ENCODE results near the gene ITGA5. TPM values are rescaled to one million over a fixed set of nuclear protein-coding genes. Genes with fewer than 3 reads are reported as not detected.

ITGA5 gene
- total RNA-seq, 1 experiment from 2014 or later = 49.7 TPM

DNA sequence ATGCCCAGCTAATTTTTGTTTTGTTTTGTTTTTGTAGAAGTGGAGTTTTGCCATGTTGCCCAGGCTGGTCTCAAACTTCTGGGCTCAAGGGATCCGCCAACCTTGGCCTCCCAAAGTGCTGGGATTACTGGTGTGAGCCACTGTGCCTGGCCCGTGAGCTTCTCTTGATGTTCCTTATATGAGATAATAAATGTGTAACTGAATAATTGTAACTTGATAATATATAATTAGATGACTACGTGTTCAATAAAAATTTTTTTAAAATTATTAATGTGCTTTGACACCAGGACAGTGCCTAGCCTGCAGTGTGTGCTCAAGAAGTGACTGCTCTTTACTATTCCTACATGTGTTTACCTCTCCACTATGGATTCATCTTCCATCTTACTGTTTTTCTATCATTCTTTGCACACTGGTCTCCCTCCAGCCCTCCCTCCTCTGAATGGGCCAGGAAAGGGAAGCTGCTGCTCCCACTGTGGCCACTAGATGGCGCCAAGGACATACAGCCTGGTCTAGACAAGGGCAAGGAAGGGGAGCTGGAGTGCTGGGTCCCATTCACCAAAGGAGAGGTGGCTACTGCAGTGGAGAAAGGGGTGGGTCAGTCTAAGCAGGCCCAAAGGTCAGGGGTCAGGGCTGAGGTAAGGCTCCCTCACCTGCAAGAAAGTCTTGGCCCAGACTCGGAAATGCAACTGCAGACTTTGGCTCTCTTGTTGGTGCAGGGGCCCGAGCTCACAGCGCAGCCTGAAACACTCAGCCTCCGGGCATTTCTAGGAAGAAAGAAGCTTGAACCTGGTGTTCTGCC is 19.9 kb downstream of the ITGA5 start:
- H3K27ac ChIP-seq (ENCODE audit: low read depth, low read length) = no peak overlapping the region
- TF ChIP-seq, protein P1, sequence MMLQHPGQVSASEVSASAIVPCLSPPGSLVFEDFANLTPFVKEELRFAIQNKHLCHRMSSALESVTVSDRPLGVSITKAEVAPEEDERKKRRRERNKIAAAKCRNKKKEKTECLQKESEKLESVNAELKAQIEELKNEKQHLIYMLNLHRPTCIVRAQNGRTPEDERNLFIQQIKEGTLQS (IDR thresholded peaks at IDR 0.05) = no peak
- TF ChIP-seq YY1 (IDR thresholded peaks at IDR 0.05; ENCODE audit: extremely low read depth, insufficient replicate concordance, low read depth, low read length) (peak; percentile 11), EZH2phosphoT487 (IDR thresholded peaks at IDR 0.05; ENCODE audit: borderline replicate concordance) (no peak), RAD21 (IDR thresholded peaks at IDR 0.05; ENCODE audit: low read depth) (peak; percentile 93), CEBPB (IDR thresholded peaks at IDR 0.05; ENCODE audit: low read depth) (no peak), SRF (IDR thresholded peaks at IDR 0.05; ENCODE audit: low read depth) (no peak), ZFX (IDR thresholded peaks at IDR 0.05) (no peak)
- TF ChIP-seq, protein P2, sequence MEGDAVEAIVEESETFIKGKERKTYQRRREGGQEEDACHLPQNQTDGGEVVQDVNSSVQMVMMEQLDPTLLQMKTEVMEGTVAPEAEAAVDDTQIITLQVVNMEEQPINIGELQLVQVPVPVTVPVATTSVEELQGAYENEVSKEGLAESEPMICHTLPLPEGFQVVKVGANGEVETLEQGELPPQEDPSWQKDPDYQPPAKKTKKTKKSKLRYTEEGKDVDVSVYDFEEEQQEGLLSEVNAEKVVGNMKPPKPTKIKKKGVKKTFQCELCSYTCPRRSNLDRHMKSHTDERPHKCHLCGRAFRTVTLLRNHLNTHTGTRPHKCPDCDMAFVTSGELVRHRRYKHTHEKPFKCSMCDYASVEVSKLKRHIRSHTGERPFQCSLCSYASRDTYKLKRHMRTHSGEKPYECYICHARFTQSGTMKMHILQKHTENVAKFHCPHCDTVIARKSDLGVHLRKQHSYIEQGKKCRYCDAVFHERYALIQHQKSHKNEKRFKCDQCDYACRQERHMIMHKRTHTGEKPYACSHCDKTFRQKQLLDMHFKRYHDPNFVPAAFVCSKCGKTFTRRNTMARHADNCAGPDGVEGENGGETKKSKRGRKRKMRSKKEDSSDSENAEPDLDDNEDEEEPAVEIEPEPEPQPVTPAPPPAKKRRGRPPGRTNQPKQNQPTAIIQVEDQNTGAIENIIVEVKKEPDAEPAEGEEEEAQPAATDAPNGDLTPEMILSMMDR (IDR thresholded peaks at IDR 0.05 in 2 of 3, conservative IDR thresholded peaks at IDR 0.05 in 1 of 3; ENCODE audit: borderline replicate concordance in 1 of 3, insufficient read depth in 1 of 3, low read depth in 2 of 3, low read length in 2 of 3) = peak; percentile 91 to 99 (median 99)
- TF ChIP-seq, protein P3, sequence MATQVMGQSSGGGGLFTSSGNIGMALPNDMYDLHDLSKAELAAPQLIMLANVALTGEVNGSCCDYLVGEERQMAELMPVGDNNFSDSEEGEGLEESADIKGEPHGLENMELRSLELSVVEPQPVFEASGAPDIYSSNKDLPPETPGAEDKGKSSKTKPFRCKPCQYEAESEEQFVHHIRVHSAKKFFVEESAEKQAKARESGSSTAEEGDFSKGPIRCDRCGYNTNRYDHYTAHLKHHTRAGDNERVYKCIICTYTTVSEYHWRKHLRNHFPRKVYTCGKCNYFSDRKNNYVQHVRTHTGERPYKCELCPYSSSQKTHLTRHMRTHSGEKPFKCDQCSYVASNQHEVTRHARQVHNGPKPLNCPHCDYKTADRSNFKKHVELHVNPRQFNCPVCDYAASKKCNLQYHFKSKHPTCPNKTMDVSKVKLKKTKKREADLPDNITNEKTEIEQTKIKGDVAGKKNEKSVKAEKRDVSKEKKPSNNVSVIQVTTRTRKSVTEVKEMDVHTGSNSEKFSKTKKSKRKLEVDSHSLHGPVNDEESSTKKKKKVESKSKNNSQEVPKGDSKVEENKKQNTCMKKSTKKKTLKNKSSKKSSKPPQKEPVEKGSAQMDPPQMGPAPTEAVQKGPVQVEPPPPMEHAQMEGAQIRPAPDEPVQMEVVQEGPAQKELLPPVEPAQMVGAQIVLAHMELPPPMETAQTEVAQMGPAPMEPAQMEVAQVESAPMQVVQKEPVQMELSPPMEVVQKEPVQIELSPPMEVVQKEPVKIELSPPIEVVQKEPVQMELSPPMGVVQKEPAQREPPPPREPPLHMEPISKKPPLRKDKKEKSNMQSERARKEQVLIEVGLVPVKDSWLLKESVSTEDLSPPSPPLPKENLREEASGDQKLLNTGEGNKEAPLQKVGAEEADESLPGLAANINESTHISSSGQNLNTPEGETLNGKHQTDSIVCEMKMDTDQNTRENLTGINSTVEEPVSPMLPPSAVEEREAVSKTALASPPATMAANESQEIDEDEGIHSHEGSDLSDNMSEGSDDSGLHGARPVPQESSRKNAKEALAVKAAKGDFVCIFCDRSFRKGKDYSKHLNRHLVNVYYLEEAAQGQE (IDR thresholded peaks at IDR 0.05; ENCODE audit: low read depth) = no peak
- no peak overlapping the region for H3K4me2 ChIP-seq (ENCODE audit: low read length)
- no peaks in the 10 kb centered on the region for H3K27me3 ChIP-seq (ENCODE audit: insufficient read depth, low read length)
- CTCF ChIA-PET = interaction anchor here (0.5 to 4.8 kb wide), 30 partner anchors 9 to 382 kb away, joined by 3 to 182 read pairs (median 6); partner anchors contain the start of genes COPZ1, ITGA5 and ZNF385A
- peak; percentile 48 for DNase-seq (ENCODE audit: low read depth, low spot score)
- H4K20me1 ChIP-seq (ENCODE audit: insufficient read depth) = no peaks in the 10 kb centered on the region
- no peak overlapping the region for H3K4me3 ChIP-seq (replicated peaks in 1 of 2; ENCODE audit: low read depth in 1 of 2, low read length in 2 of 2)
- POLR2A ChIA-PET = interaction anchor here (0.7 to 1.4 kb wide), 5 partner anchors 16 to 75 kb away, joined by 3 to 5 read pairs (median 4); no protein-coding TSS in a partner anchor
- H3K9ac ChIP-seq (ENCODE audit: low read length) = no peak overlapping the region
- H2AFZ ChIP-seq (ENCODE audit: low read depth, low read length, poor library complexity, severe bottlenecking) = no peak overlapping the region
- RAD21 ChIA-PET (ENCODE audit: low non-redundant PET in 1 of 2, low total read pairs in 2 of 2, uncharacterized antibody in 2 of 2, unreplicated experiment in 2 of 2) = interaction anchor here (0.6 to 1.6 kb wide), 6 partner anchors 19 to 43 kb away, joined by 3 to 13 read pairs (median 3); no protein-coding TSS in a partner anchor
- intact Hi-C loops (cut with micrococcal nuclease) = loop anchor here (1.0 kb wide), 1 partner anchor 40 kb away; no protein-coding TSS in a partner anchor
- H3K9me3 ChIP-seq (ENCODE audit: control insufficient read depth in 1 of 2, insufficient read depth in 1 of 2, low read depth in 1 of 2, low read length in 2 of 2) = no peaks in the 10 kb centered on the region
- no peaks in the 10 kb centered on the region for H3K9me2 ChIP-seq (ENCODE audit: insufficient read depth)
- no peaks in the 10 kb centered on the region for H3K79me2 ChIP-seq (ENCODE audit: insufficient read depth, low read length)
- peaks cover 52 to 58% of the 10 kb centered on the region in 2 experiments; a peak in 3 of 4 replicates for H3K36me3 ChIP-seq (ENCODE audit: control insufficient read depth in 1 of 2, insufficient read depth in 2 of 2, low read length in 2 of 2)
- BruUV-seq (replicated peaks) = no TSS peak
- H3K4me1 ChIP-seq (ENCODE audit: control insufficient read depth in 1 of 2, insufficient read depth in 2 of 2, low read length in 2 of 2) = no peaks in the 10 kb centered on the region
- peak; percentile 95 for ATAC-seq
